GM12891 (cell line): Measurements from ENCODE around the gene CELSR3.

ENCODE experiments used
- POLR2A ChIP-seq: IDR thresholded peaks from 2 replicates; pipeline ENCODE4 v1.6.1; 2011; ENCODE audit warnings: low read depth, low read length, control low read depth
- POLR2AphosphoS5 ChIP-seq: IDR thresholded peaks from 2 replicates; pipeline ENCODE4 v1.6.1; 2011; ENCODE audit warnings: low read depth, low read length, control low read depth
- TAF1 ChIP-seq: IDR thresholded peaks from 2 replicates; pipeline ENCODE4 v1.6.1; 2011; ENCODE audit warnings: low read depth, low read length, control low read depth

- no peak for TF ChIP-seq POLR2A
- no peak for TF ChIP-seq TAF1
- no peak for TF ChIP-seq POLR2AphosphoS5
Observed at GRCh38 chr3:48661501-48662144, 1.1 kb downstream of the CELSR3 start.
